ENCODE data around the gene DPYD.

The DPYD gene

DNA sequence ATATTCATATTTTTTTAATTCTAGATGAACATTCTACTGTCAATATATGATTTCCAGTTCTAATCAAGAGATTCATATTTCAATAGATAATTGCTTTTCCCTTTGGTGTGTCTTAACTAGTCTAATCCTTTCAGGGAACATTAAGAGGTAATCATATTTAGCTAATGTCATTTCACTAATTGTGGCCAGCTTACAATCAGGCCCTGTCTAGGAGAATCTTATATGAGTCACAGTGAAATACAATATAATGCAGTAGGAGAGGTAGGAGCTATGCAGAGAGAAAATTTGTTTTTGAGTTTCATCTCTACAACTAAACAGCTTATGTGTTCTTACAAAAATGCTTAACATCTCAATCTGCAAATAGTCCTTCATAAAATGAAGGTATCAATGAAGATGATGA lies 85.9 kb downstream of the DPYD start:
- DNase-seq: no peak

DNA sequence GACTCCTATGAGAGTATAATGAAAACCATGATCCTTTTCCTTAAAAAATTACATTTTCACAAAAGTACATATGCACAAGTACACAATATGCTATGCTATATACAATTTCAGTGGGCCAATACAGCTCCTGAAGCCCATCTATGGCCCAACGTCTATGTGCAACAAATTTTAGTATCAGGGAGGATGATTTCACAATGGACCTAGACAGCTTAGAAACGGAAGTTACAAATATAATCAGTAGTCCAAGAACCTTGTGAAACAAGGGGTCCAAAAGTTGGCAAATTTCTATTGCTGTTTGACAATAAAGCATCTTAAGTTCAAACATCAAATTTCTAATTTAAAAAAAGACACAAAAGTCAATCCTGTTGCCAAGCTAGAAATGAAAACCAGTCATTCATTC lies 87.0 kb downstream of the DPYD start:
- DNase-seq: no peak

DNA sequence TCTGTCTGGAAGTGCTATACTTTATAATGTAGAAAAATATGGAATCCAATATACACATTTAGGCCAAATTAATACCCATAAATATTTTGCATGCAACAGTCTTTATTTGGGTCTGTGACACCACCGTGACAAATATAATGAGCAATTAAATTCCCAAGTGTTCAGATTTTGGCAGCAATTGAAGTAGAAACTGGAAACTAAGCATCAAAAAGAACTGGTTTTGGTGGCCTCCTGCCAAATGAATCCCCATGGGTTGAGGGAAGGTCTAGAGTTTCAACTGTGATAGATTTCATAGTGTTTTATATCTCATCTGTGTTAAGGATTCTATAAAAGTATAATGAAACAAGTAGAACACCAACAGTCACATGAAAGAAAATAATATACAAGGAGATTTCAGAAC lies 88.4 kb downstream of the DPYD start:
- DNase-seq: peak; percentile 48

DNA sequence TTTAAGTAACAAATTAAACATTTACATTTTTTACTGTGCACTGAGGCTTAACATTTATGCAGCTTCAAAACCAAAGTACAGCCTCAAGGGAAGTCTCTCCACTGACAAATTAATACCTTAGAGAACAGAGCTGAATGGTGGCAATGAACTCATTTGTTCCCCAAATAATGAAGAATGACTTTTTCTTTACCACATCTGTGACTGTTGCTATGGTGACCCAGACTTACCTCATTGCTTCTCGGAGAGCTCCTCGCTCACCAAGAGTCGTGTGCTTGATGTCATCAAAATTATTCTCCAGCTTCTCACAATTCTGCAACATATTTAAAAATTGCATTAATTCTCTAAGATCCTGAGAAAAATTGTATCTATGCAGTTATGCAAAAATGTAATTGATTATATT lies 92.9 kb downstream of the DPYD start:
- no peak for DNase-seq

DNA sequence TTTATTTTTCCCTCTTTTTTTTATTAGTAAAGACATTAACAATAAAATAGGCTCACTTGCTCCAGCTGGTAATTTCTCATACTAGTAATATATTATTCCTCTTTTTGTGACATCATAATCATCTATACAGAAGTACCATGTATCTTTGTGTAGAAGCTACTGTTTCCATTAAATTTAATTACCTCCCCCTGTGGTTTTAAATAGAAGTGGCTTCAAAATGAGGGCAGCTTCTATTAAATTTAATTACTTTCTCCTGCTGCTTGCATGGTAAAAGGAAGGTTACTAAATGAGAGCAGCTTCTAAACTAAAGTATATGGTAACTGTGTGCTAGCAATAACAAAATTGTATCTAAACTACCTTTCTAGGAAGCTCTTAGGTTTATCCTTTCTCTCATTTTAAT lies 94.0 kb downstream of the DPYD start:
- no peak for DNase-seq

DNA sequence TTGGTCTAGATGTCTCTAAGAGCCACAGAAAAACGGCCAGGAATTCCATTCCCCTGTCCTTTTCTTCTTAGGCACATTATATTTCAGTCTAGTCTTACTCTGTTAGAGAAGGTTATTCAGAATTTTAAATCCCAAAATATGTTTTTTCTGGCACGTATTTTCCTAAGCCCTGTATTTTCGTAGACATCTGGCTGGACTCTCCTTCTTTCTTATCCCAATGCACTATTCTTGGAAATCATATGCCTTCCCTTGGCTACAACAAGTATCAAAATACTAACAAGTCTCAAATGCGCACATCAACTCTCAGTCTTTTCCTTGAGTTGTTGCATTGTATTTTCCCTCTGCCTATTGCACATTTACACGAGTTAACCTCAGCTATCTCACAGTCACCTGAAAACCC lies 96.2 kb downstream of the DPYD start:
- no peak for DNase-seq

DNA sequence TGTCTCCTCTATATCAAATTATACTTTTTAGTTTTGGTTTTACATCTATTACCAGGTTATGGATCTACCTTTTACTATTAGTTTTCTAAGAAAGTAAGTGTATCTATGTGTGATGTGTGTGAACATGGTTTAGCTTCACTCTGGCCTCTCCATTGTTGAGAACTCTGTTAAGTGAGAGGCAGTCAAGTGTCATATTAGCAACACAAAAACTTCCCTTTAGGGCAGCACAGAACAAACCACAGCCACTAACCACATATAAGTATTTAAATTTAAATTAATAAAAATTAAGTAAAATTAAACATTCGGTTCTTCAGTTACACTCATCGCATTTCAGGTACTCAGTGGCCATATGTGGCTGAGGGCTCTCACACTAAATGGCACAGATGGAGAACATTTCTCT lies 96.6 kb downstream of the DPYD start:
- DNase-seq: no peak

DNA sequence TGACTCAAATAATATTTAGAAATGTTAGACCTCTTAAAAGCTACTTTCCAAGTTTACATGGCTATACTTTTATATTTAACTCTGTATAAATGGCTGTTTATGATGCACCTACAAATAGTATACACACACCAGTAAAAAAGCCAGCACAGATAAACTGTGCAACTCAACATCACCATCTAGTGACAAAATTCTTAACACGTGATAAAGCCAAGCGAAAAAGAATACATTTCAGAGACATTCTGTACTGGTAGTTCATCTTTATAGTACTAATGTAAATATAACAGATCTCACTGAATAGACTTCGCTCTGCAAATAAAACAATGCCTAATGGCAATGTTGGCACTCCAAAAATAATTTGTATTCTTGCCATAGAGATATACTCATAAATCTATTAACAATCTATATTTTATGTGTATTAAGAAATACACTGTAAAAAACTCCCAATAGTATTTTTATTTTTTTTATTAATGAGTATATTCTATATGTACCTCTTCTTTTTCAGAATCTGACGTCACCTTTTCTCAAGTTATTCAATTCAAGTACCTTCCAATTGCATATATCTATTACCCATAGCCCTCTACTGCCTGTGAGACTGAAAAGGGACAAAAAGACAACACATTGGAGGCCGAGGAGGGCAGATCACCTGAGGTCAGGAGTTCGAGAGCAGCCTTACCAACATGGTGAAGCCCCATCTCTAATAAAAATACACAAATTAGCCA lies 100.2 kb downstream of the DPYD start:
- DNase-seq: no peak

DNA sequence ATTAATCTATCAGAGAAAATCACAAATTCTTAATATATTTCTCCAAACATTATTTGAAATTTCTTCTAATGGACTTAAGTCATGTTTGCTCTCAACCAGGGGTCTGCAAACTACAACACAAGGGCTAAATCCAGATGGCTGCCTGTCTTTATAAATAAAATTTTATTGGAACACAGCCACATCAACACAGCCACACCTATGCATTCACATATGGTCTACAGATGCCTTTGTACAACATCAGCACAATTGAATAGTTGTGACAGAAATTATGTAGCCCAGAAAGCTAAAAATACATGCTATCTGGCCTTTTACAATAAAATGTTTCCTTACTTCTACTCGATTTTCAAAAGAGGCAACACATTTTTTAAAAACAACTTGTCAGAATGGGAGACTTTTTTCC lies 103.9 kb downstream of the DPYD start:
- no peak for DNase-seq

DNA sequence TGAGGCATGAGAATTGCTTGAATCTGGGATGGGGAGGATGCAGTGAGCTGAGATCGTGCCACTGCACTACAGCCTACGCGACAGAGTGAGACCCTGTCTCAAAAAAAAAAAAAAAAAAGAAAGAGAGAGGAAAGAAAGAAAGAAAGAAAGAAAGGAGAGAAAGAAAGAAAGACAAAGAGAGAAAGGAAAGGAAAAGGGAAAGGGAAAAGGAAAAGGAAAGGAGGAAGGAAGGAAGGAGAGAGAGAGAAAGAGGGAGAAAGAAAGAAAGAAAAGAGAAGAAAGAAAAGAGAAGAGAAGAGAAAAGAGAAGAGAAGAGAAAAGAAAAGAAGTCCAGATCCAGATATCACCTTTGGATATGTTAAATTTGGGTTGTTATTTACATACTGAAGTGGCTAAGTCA lies 106.0 kb downstream of the DPYD start:
- no peak for DNase-seq

DNA sequence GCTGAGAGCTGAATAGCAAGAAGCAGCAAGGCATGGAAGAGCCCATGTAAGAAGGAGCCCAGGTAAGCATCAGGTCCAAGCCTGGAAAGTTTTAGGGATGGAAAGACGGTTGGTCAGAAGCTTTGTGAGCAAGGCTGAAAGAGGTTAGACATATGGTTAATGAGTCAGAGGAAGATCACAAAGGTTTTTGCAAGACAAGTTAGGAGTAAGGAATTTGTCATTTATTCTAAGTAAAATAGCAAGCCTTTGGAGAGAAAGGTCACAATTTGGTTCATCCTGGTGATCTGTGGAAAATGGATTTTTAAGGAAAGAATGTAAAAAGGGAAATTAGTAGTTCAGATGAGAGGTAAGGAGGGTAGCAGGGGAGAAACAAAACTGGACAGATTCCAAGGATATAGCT lies 106.7 kb downstream of the DPYD start:
- DNase-seq: no peak

DNA sequence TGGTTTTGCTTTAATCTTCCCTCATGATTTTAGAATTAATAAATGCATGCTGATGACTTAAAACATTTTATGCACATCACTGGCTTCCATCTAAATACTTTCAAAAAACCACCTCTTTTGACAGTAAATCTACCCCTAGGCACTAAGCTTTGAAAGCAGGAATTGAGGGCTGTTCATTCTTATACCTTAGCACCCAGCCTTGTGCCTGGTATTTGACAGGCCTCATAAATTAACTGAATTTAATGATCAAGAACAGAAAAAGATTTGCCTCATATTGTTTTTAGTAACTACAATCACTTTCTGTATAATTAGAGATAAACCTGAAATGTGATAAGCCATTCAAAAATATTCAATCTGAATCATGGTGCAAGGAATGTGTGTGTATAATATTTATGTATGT lies 108.8 kb downstream of the DPYD start:
- no peak for DNase-seq

DNA sequence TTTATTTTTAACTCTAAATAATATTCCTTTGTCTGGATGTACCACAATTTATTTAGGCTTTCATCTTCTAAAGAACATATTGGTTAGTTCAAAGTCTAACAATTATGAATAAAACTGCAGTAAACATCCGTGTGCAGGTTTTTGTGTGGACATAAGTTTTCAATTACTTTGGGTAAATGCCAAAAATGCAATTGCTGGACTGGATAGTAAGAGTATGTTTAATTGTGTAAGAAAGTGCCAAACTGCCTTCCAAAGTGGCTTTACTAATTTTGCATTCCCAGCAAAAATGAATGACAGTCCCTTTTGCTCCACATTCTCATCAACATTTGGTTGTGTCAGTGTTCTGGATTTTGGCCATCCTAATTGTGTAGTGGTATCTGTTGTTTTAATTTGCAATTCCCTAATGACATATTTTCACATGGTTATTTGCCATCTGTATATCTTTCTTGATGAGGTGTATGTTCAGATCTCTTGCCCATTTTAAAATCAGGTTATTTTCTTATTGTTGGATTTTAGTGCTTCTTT lies 113.8 kb downstream of the DPYD start:
- DNase-seq: no peak

DNA sequence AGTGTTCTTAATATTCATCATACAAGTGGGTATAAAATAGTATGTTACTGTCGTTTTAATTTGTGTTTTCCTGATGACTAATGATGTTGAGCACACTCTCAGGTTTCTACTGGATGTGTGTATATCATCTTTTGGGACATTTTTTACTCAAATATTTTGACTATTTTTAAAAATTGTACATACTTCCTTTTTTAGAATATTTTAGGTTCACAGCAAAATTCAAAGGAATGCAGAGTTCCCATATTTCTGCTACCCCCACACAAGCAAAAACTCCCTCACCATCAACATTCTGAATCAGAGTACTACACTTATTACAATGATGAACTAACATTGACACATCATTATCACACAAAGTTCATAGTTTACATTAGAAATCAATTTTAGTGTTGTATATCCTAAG lies 114.5 kb downstream of the DPYD start:
- no peak for DNase-seq

DNA sequence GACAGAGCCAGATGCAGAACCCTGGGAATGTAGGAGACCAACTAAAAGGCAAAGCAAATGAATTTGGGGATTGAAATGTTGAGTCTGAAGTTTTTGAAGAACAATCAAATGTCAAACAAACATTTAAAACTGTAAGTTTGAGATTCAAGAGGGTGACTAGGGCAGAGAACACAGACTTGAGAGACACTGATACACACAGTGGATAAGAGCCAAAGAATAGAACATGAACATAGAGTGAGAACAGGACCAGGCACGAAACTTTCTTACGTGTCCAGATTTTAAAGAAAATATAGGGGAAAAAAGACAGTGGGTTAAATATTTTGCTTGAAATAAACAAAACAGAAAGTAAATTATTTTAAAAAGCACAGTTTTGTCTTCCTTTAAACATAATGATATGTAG lies 115.7 kb downstream of the DPYD start:
- DNase-seq: no peak

DNA sequence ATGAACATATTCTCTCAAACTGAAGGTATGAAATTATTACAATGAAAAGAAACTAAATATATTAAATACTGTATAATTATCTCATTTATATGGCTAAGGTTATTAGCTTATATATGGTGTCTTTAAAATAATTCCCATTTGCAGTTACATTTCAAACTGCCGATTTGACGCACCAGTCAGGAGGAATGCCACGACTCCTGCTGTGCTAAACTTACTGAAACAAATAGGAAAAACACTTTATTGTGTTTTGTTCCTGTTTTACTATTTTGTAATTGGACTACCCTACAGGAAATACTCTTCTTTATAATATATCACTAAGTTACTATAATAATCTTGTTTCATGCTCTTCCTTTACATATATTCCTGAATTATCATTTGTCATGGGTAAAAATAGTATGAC lies 117.8 kb downstream of the DPYD start:
- no peak for DNase-seq

DNA sequence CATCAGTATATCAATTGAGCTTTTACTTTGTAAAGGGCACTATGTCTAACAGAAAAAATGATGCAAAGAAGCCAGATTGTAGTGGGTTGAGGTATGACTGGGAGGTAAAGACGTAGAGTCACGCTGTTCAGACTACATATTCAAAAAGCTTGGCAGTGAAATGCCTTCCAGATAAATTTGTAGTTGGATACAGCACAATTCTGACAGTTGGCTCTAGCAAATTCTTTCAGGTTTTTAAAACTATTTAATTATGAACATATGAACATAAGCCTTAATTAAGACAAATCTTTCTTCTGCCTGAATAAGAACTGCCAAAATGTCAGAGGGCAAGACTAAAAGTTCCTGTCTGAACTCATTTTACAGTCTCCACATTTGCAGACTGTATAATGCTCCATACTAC lies 118.8 kb downstream of the DPYD start:
- no peak for DNase-seq

DNA sequence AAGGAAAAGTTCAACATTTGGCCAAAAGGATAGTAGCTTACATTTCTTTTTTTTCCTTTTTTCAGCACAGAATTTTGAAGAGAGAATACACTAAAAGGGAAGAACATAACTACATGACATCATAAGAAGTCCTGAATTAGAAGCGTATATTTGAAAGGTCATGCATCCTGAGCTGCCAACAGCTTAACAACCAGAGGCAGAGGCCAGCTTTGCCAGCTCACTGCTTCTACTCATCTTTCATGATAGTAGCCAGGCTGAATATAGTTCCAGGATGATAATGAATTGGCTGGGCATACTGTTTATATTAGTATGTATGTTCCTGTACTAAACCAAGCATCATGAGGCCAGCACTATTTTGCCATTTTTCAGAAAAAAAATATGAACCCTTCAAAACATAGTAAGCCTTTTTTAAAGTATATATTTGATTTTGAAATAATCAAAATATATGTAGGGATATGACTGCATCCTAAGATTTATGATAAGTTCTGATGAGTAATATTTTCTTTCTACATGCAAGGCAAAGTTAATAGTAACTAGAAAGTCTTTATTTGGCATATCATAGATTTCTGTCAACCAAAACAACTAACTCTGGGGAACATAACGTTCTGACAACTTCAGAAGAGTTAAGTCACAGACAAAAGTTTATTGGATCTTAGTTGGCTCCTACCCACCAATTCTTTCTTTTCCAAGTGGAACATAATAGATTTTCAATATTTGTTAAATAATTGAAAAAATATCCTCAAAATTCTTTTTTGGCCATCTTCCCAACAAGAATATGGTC lies 123.2 kb downstream of the DPYD start:
- no peak for DNase-seq

DNA sequence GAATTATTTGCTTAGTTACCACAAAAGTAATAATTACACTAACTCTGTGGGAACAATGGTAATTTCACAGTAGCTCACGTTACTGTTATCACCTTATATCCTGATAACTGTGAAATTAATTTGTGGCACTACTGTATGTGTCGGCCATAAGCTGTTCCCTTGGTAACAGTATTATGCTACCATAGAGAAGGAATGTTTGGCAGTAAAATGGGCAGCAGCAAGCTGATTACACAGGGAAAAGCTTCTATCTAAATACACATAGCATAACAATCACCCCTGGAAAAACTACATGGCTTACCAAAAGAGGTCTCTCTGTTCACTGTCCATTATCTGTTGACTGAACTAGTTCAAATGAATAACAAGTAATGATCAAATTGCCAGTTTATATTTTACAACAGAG lies 124.1 kb downstream of the DPYD start:
- no peak for DNase-seq

DNA sequence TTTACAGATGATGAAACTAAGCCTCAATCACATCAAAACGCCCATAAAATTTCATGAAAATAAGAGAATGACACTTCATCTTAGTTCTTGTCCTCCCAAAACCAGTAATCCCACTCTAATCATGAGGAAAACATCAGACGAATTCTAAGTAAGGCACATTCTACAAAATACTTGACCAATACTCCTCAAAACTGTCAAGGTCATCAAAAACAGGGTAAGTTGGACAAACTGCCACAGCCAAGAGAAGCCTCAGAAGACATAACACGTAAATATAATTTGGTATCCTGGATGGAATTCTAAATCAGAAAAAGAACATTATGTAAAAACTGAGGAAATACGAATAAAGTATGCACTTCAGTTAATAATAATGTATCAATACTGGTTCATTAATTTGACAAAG lies 128.2 kb downstream of the DPYD start:
- no peak for DNase-seq

DNA sequence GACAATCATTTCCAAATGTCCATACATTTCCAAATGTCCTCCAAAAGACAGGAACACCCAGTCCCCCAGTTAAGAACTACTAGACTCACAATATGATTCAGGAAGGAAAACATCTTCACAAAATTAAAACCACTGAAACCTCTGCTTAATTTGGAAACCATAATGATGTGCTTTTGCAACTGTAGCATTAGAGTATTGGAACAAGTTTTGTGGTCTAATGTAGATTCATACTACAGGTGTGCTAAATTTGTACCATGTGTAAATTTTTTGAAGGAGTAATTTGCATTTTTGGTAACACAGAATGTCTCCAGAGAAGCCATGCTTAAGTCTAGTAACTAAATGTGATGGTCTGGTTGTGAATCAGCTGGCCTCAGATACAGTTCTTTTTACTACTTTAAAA lies 129.6 kb downstream of the DPYD start:
- no peak for DNase-seq

DNA sequence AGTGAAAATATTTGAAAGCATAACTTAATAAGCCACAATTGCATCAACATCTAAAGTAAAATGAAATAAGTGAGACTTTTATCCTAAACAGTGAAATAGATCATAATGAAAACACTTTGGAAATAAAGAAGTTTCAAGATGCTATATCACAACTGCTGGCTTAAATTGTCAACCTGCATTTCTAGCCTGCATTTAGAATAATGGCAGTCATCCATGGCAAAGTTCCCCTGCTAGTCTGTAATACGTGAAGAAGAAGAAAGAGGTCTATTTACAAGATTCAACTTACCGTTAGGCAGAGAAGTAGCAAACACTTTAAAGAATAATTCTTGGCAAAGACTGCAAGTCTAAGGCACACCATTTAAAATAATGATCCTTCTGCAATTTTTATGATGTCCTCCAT lies 133.6 kb downstream of the DPYD start:
- DNase-seq: no peak

DNA sequence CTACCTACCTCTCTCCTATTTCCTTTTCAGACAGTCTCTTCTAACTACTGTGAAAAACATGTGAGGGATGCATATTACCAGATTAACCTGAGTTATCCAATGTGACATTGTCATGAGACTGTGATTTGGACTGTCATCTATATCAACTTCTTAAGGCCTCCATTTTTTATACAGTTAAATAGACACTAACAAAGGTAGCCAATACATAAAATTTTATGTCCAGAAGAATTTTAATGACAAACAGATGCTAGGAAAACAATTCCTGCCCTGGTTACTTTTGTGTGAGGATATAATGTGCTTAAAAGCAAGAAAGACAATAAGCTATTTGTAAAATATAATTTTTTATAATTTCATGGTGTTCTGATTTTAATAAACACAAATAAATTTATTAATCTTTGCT lies 136.2 kb downstream of the DPYD start:
- no peak for DNase-seq

DNA sequence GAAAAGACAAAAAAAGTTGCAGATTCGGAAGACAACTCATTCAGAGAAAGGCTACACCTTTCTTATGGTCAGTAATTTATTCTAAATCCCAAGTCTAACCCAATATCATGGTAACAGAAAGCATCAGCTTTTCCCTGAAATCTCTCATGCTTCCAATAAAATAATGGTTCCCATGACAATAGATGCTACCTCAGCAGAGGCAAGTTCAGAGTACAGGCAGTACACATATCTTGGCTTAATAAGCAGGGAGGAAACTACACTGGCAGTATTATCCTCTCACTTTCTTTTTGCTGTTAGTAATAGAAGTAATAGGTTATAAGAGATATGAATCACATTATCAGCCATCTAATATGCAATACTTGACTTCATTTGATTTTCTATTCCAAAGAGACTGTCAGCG lies 137.1 kb downstream of the DPYD start:
- DNase-seq: no peak
